Central memory CD8-positive, alpha-beta T cell (primary cell): ENCODE measurements around the gene CCDC60.

Experiments used
- ATAC-seq: fragments of 150-1000 bp; cut with Tn5 transposase; replicated peaks from 2 replicates; pipeline ENCODE4 v1.10.0; 2022; ENCODE audit warnings: mild to moderate bottlenecking, moderate FRiP score, moderate number of reproducible peaks; ENCODE audit not compliant: poor library complexity, severe bottlenecking; ENCODE audit errors: extremely low read depth
- DNase-seq, 2 donors: peaks; one replicate each; pipeline ENCODE4 v3.0.0; 2021; ENCODE audit warnings: low spot score in 2 of 2
- H3K27ac Mint-ChIP-seq: one replicate; pipeline ENCODE4 v1.8.0; 2022; ENCODE audit warnings: low read depth, mild to moderate bottlenecking, moderate library complexity, mixed read lengths
- H3K27me3 Mint-ChIP-seq: one replicate; pipeline ENCODE4 v1.8.0; 2022; ENCODE audit warnings: mixed read lengths
- H3K36me3 Mint-ChIP-seq: one replicate; pipeline ENCODE4 v1.8.0; 2022; ENCODE audit warnings: mild to moderate bottlenecking, moderate library complexity, mixed read lengths; ENCODE audit not compliant: insufficient read depth
- H3K4me1 Mint-ChIP-seq: one replicate; pipeline ENCODE4 v1.8.0; 2022; ENCODE audit warnings: mixed read lengths
- H3K4me3 Mint-ChIP-seq: one replicate; pipeline ENCODE4 v1.8.0; 2022; ENCODE audit warnings: mild to moderate bottlenecking, moderate library complexity, mixed read lengths
- H3K9me3 Mint-ChIP-seq: one replicate; pipeline ENCODE4 v1.8.0; 2022; ENCODE audit warnings: mixed read lengths

CCDC60 gene

DNA sequence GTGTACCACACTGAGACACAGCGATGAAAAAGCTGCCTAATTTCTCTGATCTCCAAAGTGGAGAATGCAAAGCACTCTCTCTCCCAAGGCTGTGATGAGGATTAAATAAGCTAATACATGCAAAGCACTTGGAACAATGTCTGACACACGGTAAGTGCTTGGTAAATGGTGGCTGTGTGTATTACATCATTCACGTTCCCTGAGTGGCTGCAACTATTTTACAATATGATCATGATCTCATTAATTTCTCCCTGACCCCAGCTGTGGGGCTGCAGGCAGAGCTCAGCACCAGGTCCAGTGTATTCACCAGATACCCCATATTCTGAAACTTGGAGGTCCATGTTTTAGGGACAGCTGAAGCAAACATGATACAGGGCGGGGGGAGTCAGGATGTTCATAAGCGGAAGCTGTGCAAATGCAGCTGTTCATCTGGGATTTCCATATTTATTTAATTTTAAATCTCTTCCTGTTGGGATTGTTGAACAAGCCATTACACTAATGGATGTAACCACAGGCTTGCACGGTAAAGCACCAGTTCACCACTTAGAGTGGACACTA lies 106.4 kb downstream of the CCDC60 start:
- Mint-ChIP-seq H3K4me3 (no peak overlapping the region), H3K9me3 (no peaks in the 10 kb centered on the region), H3K36me3 (no peaks in the 10 kb centered on the region), H3K27ac (no peak overlapping the region), H3K4me1 (no peaks in the 10 kb centered on the region), H3K27me3 (peaks cover 35% of the 10 kb centered on the region)
- ATAC-seq = no peak
- DNase-seq = no peak

DNA sequence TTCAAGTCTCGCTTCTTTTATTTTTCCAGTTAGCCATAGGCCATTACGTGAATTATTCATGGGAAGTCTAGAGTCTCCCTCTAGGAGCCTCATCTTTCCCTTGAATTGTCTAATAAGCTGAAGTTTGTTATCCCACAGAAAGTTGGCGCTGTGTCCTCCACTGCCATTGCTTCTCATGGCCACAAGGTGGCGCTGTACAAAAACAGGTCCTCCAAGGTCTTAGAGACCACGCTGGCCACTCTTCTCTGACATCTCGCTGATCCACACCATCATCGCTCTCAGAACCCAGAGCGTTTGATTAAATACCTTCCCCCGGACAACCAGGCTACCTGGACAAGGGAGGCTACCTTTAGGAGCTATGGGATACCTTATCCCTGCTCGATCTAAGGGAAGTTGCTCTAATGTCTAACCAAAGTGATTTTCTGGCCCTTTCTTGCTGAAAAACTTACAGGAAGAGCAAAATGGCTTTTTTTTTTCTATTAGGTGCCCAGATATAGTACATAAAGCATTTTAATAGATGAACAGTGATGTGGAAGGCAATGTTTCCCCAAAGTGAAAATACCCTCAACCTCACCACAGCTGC lies 110.0 kb downstream of the CCDC60 start:
- H3K27ac Mint-ChIP-seq = no peak overlapping the region
- no peaks in the 10 kb centered on the region for H3K4me1 Mint-ChIP-seq
- no peak overlapping the region for H3K4me3 Mint-ChIP-seq
- peaks cover 45% of the 10 kb centered on the region for H3K27me3 Mint-ChIP-seq
- no peaks in the 10 kb centered on the region for H3K36me3 Mint-ChIP-seq
- DNase-seq (no peak), ATAC-seq (no peak)
- no peaks in the 10 kb centered on the region for H3K9me3 Mint-ChIP-seq

DNA sequence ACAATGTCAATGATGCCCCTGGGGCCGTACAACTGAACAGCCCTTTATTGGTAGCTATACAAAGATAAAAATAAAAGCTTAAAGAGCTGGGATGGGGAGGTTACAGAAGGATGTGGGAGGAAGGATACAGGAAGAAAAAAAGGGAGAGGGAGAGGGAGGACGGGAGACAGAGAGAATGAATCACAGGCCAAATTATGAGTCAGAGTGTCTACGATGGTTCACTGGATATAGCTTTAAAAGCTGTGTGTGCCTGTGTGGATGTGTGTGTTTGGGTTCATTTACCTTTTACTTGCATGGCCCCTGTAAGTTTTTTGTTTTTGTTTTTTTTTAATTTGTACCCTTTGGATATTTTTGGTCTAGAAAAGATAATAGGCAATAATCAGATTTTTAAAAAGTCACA lies 111.9 kb downstream of the CCDC60 start:
- peaks cover 37% of the 10 kb centered on the region for H3K27me3 Mint-ChIP-seq
- no peak overlapping the region for H3K4me3 Mint-ChIP-seq
- no peak overlapping the region for H3K27ac Mint-ChIP-seq
- H3K4me1 Mint-ChIP-seq = no peaks in the 10 kb centered on the region
- no peak for DNase-seq
- no peak for ATAC-seq
- no peaks in the 10 kb centered on the region for H3K9me3 Mint-ChIP-seq
- no peaks in the 10 kb centered on the region for H3K36me3 Mint-ChIP-seq

GRCh38 chr12:119447126-119447525 lies 112.6 kb downstream of the CCDC60 start:
- H3K27me3 Mint-ChIP-seq = peaks cover 34% of the 10 kb centered on the region
- H3K4me1 Mint-ChIP-seq = no peaks in the 10 kb centered on the region
- no peak overlapping the region for H3K27ac Mint-ChIP-seq
- no peak for DNase-seq
- no peak overlapping the region for H3K4me3 Mint-ChIP-seq
- ATAC-seq = no peak
- no peaks in the 10 kb centered on the region for H3K9me3 Mint-ChIP-seq
- no peaks in the 10 kb centered on the region for H3K36me3 Mint-ChIP-seq

DNA sequence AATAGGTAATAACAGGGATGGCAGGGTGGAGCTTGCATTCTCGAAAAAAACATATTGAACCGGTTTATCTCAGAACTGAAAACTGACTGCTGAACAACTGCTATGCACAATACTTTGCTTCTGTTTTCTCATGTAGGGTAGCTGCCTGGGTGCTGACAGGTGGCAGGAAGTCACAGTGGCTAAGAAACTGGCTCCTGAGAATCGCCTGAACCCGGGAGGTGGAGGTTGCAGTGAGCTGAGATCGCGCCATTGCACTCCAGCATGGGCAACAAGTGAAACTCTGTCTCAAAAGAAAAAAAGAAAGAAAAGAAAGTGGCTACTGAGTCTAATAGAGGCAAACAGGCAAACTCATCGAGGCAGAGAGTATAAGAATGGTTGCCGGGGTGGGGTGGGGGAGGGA lies 113.1 kb downstream of the CCDC60 start:
- H3K36me3 Mint-ChIP-seq = no peaks in the 10 kb centered on the region
- DNase-seq (no peak), ATAC-seq (no peak)
- H3K4me3 Mint-ChIP-seq = no peak overlapping the region
- H3K9me3 Mint-ChIP-seq = no peaks in the 10 kb centered on the region
- H3K4me1 Mint-ChIP-seq = no peaks in the 10 kb centered on the region
- peaks cover 39% of the 10 kb centered on the region for H3K27me3 Mint-ChIP-seq
- H3K27ac Mint-ChIP-seq = no peak overlapping the region

DNA sequence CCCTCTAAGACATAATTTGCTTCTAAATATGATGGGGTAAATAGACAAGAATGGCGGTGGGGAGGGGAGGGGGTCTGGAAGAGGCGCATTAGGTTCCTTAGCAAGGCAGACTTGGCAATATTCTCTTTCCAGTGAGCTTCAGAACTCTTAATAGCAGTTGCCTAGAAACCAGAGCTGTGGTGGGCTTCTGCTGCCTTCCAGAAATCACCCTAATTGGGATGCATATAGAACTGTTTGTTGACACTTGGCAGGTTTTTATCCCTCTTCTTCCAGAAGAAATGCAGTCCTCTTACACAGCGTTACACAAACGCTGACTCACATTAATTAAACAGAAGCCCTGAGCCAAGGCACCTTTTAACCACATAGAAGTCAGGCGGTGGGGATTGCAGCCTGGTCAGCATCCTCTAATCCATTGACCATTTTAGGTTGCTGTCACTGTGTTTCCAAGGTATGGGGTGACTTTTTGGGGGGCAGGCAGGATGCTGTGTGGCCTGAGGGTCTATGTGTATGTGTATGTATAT lies 114.1 kb downstream of the CCDC60 start:
- Mint-ChIP-seq H3K4me1 (no peaks in the 10 kb centered on the region), H3K36me3 (no peaks in the 10 kb centered on the region), H3K27me3 (peaks cover 49% of the 10 kb centered on the region), H3K9me3 (no peaks in the 10 kb centered on the region), H3K4me3 (no peak overlapping the region), H3K27ac (no peak overlapping the region)
- ATAC-seq (no peak), DNase-seq (no peak)

DNA sequence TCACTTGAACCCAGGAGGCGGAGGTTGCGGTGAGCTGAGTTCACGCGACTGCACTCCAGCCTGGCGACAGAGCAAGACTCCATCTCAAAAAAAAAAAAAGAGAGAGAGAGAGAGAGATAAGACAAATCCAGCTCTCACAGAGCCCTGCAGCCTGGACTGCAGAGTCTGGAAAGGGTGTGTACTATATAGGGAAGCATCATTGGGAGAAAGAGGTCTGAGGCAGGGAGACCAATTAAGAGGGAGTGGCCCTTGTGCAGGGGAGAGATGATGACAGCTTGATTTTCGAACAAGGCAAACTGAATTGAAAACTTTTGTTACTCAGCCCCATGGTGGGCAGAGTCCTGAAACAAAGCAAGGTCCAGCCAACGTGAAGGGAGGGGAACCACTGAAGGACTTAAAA lies 116.2 kb downstream of the CCDC60 start:
- ATAC-seq (no peak), DNase-seq (no peak)
- H3K9me3 Mint-ChIP-seq = peaks cover 7% of the 10 kb centered on the region
- no peaks in the 10 kb centered on the region for H3K36me3 Mint-ChIP-seq
- no peaks in the 10 kb centered on the region for H3K4me1 Mint-ChIP-seq
- no peak overlapping the region for H3K27ac Mint-ChIP-seq
- no peak overlapping the region for H3K4me3 Mint-ChIP-seq
- H3K27me3 Mint-ChIP-seq = peaks cover 62% of the 10 kb centered on the region

GRCh38 chr12:119456824-119457223 lies 122.3 kb downstream of the CCDC60 start:
- no peaks in the 10 kb centered on the region for H3K4me1 Mint-ChIP-seq
- peaks cover 12% of the 10 kb centered on the region for H3K9me3 Mint-ChIP-seq
- no peaks in the 10 kb centered on the region for H3K36me3 Mint-ChIP-seq
- H3K4me3 Mint-ChIP-seq = no peak overlapping the region
- DNase-seq (no peak), ATAC-seq (no peak)
- no peak overlapping the region for H3K27ac Mint-ChIP-seq
- H3K27me3 Mint-ChIP-seq = peaks cover 47% of the 10 kb centered on the region

- Mint-ChIP-seq H3K4me3 (no peak overlapping the region), H3K4me1 (no peaks in the 10 kb centered on the region), H3K27me3 (peaks cover 44% of the 10 kb centered on the region), H3K36me3 (no peaks in the 10 kb centered on the region), H3K27ac (no peak overlapping the region), H3K9me3 (peaks cover 12% of the 10 kb centered on the region)
- ATAC-seq = no peak
- no peak for DNase-seq
Observed at GRCh38 chr12:119457271-119457670, 122.7 kb downstream of the CCDC60 start.

DNA sequence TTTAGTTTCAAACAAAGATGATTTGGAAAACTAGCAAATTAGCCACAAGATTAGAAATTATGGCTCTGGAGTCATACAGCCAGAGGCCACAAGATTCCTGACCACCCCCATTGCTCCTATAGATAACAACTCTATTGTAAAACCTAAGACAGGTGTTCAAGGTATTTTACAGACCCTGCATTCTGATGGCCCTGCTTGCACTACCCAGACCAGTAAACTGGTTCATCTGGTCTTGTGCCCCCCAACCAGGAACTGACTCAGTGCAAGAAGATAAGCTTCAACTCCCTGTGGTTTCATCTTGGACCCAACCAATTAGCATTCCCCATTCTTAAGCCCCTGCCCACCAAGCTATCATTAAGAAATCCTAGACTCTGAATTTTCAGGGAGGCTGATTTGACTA lies 125.0 kb downstream of the CCDC60 start:
- no peaks in the 10 kb centered on the region for H3K4me1 Mint-ChIP-seq
- H3K27me3 Mint-ChIP-seq = peaks cover 32% of the 10 kb centered on the region
- H3K27ac Mint-ChIP-seq = no peak overlapping the region
- no peaks in the 10 kb centered on the region for H3K36me3 Mint-ChIP-seq
- H3K4me3 Mint-ChIP-seq = no peak overlapping the region
- peaks cover 12% of the 10 kb centered on the region for H3K9me3 Mint-ChIP-seq
- ATAC-seq (no peak), DNase-seq (no peak)

GRCh38 chr12:119460876-119461275 lies 126.3 kb downstream of the CCDC60 start:
- Mint-ChIP-seq H3K36me3 (no peaks in the 10 kb centered on the region), H3K4me3 (no peak overlapping the region), H3K27me3 (peaks cover 27% of the 10 kb centered on the region), H3K9me3 (peaks cover 3% of the 10 kb centered on the region), H3K27ac (no peak overlapping the region), H3K4me1 (no peaks in the 10 kb centered on the region)
- DNase-seq (no peak), ATAC-seq (no peak)

DNA sequence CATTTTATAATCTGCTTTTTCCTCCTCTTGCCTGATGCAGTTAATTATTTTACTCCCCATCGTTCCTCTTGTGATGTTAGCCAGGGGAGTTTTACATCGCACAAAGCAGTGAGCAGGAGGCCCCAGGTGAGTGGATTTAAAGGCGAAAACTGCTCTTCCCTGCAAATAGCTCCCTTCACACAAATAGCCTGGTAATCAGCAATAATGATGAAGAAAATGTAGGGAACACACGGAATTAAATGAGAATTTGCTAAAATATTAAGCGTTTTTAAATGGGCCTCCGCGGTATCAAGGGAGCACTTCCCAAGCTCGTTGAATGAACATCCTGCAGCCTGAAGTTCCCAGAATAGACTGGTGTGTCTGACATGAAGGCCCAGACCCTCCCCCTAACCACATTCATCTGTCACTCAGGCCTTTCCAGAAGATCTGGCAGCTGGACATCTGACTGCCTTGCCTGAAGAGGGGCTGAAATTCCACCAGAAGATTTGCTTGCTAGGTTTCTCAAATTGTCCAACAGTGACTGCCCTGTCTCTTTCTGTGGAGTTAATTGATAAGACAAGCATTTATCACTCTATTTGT lies 127.2 kb downstream of the CCDC60 start:
- no peak overlapping the region for H3K27ac Mint-ChIP-seq
- H3K4me3 Mint-ChIP-seq = no peak overlapping the region
- H3K9me3 Mint-ChIP-seq = no peaks in the 10 kb centered on the region
- no peak for ATAC-seq
- H3K27me3 Mint-ChIP-seq = peaks cover 27% of the 10 kb centered on the region
- no peaks in the 10 kb centered on the region for H3K4me1 Mint-ChIP-seq
- DNase-seq = no peak
- no peaks in the 10 kb centered on the region for H3K36me3 Mint-ChIP-seq

DNA sequence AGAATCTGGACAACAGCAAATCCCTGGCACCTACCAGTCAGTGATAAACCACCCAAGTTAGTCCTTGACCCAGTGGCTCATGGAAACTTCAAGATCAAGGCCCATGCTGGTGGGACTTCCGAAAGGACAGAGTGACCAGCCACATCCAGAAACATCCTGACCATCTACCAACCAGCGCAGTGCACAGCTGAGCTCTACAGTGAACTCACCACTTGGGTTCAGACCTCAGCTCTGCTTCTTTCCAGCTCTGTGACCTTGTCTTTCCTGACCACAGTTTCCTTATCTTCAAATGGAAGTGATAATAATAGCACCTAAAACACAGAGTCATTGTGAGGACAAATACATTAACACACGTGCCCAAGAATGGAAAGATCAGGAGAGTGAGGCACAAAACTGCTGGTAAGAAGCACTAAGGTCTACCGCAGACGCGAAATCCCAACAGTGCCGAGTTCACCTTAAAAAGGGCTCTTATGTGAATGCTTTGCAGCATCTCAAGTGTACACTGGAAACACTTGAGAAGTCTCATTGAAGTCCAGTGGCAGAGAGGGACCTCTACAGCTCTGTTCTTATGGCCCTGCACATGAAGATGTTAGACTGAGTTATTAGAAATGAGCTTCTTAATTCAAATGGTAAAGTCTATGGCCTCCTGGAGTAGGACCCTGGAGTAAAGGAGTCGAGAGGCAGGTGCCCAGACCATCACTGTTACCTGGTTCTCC lies 128.8 kb downstream of the CCDC60 start:
- DNase-seq = no peak
- H3K27ac Mint-ChIP-seq = no peak overlapping the region
- H3K4me1 Mint-ChIP-seq = no peaks in the 10 kb centered on the region
- H3K9me3 Mint-ChIP-seq = no peaks in the 10 kb centered on the region
- H3K36me3 Mint-ChIP-seq = no peaks in the 10 kb centered on the region
- ATAC-seq = no peak
- no peak overlapping the region for H3K4me3 Mint-ChIP-seq
- H3K27me3 Mint-ChIP-seq = peaks cover 27% of the 10 kb centered on the region
